ENCODE results near the gene PA2G4. TPM values are rescaled to one million over a fixed set of nuclear protein-coding genes. Genes with fewer than 3 reads are reported as not detected.
"Not testable (repeated sequence)": the region's sequence is repeated elsewhere in the genome, so short reads cannot be mapped to it uniquely, and the experiment has no call there.

The PA2G4 gene
- total RNA-seq, 1 experiment from 2014 or later, result 249 TPM

DNA sequence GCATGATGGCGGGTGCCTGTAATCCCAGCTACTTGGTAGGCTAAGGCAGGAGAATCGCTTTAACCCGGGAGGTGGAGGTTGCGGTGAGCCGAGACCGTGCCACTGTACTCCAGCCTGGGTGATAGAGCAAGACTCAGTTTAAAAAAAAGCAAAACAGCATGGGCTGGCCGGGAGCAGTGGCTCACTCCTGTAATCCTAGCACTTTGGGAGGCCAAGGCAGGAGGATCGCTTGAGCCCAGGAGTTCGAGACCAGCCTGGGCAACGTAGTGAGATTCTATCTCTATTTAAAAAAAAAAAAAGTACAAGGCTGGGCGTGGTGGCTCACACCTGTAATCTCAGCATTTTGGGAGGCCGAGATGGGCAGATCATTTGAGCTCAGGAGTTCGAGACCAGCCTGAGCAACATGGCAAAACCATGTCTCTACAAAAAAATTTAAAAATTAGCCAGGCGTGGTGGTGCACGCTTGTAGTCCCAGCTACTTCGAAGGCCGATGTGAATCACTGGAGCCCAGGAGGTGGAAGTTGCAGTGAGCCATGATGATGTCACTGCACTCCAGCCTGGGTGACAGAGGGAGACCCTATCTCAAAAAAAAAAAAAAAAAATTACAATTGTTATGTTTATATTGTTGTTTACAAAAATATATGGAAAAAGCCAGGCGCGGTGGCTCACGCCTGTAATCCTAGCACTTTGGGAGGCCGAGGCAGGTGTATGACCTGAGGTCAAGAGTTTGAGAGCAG lies 52.3 kb downstream of the PA2G4 start:
- Histone ChIP-seq H3K36me3 (peaks cover 38% of the 10 kb centered on the region), H3K4me1 (replicated peaks) (peaks cover 41% of the 10 kb centered on the region)
- not testable (repeated sequence) for H3K4me3 ChIP-seq; H3K27me3 ChIP-seq (replicated peaks); H3K27ac ChIP-seq; H3K9me3 ChIP-seq (replicated peaks); DNase-seq (ENCODE audit: low read depth in 1 of 2, low spot score in 2 of 2)

GRCh38 chr12:56157201-56158028 lies 53.1 kb downstream of the PA2G4 start:
- Histone ChIP-seq H3K36me3 (peaks cover 45% of the 10 kb centered on the region), H3K27ac (peak overlapping the region; percentile 58), H3K4me3 (peak overlapping the region; percentile 71), H3K9me3 (replicated peaks) (no peaks in the 10 kb centered on the region; the same call in 1 of the 2 replicates), H3K4me1 (replicated peaks) (peaks cover 36% of the 10 kb centered on the region), H3K27me3 (replicated peaks) (no peaks in the 10 kb centered on the region)
- DNase-seq (ENCODE audit: low read depth in 1 of 2, low spot score in 2 of 2), result peak; percentile 88 to 90

GRCh38 chr12:56158029-56158925 lies 53.9 kb downstream of the PA2G4 start, which contains the start of gene MYL6:
Gene MYL6, plus strand, starts transcription at chr12:56158359. Its CDS starts 43 bp downstream, at chr12:56158402.
- peak; percentile 86 to 98 for DNase-seq (ENCODE audit: low read depth in 1 of 2, low spot score in 2 of 2)
- Histone ChIP-seq H3K4me3 (peak within 1 kb of the TSS; percentile 71), H3K4me1 (replicated peaks) (peaks cover 30% of the 10 kb centered on the region), H3K27me3 (replicated peaks) (no peaks in the 10 kb centered on the region), H3K27ac (peak within 1 kb of the TSS; percentile 84), H3K9me3 (replicated peaks) (no peaks in the 10 kb centered on the region; the same call in 1 of the 2 replicates), H3K36me3 (peaks cover 53% of the 10 kb centered on the region)

- H3K4me3 ChIP-seq, result peak overlapping the region; percentile 71
- peaks cover 60% of the 10 kb centered on the region for H3K36me3 ChIP-seq
- no peaks in the 10 kb centered on the region for H3K27me3 ChIP-seq (replicated peaks)
- H3K9me3 ChIP-seq (replicated peaks), result no peaks in the 10 kb centered on the region; the same call in 1 of the 2 replicates
- peak overlapping the region; percentile 84 for H3K27ac ChIP-seq
- DNase-seq (ENCODE audit: low read depth in 1 of 2, low spot score in 2 of 2), result peak; percentile 50 to 73
- peaks cover 28% of the 10 kb centered on the region for H3K4me1 ChIP-seq (replicated peaks)
Observed at GRCh38 chr12:56158926-56159461, 54.6 kb downstream of the PA2G4 start.

DNA sequence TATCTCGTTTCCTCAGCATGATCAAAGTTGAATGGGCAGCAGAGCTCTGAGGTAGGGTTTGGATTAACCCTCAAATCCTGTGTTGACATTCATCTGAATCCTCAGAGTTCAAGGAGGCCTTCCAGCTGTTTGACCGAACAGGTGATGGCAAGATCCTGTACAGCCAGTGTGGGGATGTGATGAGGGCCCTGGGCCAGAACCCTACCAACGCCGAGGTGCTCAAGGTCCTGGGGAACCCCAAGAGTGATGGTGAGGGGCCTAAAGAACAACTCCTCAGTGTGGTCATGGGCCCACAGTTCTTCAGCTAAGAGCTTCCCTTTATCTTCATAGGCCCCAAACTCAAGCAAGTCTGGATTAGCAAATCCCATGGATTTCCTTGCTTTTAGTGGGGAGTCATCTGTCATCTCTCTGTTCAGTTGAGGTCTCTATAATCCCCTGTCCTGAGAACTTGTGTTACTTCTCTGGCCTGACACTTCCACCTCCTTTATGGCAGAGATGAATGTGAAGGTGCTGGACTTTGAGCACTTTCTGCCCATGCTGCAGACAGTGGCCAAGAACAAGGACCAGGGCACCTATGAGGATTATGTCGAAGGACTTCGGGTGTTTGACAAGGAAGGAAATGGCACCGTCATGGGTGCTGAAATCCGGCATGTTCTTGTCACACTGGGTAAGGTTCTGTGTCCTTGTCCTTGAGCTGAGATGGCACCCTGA lies 55.3 kb downstream of the PA2G4 start:
- peak overlapping the region; percentile 71 for H3K4me3 ChIP-seq
- peaks cover 67% of the 10 kb centered on the region for H3K36me3 ChIP-seq
- H3K27ac ChIP-seq, result peak overlapping the region; percentile 84
- no peaks in the 10 kb centered on the region; the same call in 1 of the 2 replicates for H3K9me3 ChIP-seq (replicated peaks)
- no peak for DNase-seq (ENCODE audit: low read depth in 1 of 2, low spot score in 2 of 2)
- peaks cover 28% of the 10 kb centered on the region for H3K4me1 ChIP-seq (replicated peaks)
- H3K27me3 ChIP-seq (replicated peaks), result no peaks in the 10 kb centered on the region

GRCh38 chr12:56160193-56160763 lies 55.9 kb downstream of the PA2G4 start:
- Histone ChIP-seq H3K4me1 (replicated peaks) (peaks cover 28% of the 10 kb centered on the region), H3K27ac (peak overlapping the region; percentile 23), H3K4me3 (peak overlapping the region; percentile 71), H3K9me3 (replicated peaks) (no peaks in the 10 kb centered on the region; the same call in 1 of the 2 replicates), H3K36me3 (peaks cover 73% of the 10 kb centered on the region), H3K27me3 (replicated peaks) (no peaks in the 10 kb centered on the region)
- DNase-seq (ENCODE audit: low read depth in 1 of 2, low spot score in 2 of 2), result peak in 1 of 2 experiments; percentile 58

DNA sequence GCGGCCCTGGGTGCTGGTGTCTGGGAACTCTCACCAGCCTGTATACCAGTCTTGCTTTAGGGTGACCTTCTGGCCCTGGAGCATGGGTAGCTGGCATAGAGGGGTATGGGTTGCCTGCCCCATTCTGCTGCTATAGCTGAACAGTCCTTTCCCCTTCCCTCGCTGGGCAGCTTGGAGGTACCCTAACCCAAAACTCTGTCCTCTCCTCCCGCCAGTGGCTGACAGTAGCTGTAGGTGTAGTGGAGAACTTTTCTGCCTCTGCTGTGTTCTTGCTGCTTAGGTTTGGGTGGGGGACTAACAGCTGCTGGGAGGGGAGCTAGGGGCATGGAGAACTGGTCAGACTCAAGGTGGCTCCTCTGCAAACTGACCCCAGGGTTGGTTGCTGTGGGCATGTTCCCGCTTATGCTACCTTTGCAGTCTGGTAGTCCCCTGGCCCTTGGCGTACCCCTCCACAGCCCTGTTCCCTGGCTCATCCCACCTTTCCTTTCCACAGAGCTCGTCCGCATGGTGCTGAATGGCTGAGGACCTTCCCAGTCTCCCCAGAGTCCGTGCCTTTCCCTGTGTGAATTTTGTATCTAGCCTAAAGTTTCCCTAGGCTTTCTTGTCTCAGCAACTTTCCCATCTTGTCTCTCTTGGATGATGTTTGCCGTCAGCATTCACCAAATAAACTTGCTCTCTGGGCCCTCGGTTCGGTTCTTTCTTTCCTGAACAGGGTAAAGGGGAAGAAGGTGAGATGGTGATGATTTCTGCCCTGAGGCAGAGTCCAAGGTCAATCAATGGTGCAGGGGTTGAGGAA lies 56.7 kb downstream of the PA2G4 start:
- Histone ChIP-seq H3K36me3 (peaks cover 81% of the 10 kb centered on the region), H3K4me1 (replicated peaks) (peaks cover 28% of the 10 kb centered on the region)

GRCh38 chr12:56161690-56162351 lies 57.5 kb downstream of the PA2G4 start:
- no peaks in the 10 kb centered on the region; the same call in 1 of the 2 replicates for H3K9me3 ChIP-seq (replicated peaks)
- H3K27me3 ChIP-seq (replicated peaks), result no peaks in the 10 kb centered on the region

More for the DNA sequence above, 56.7 kb downstream of the PA2G4 start:
- DNase-seq (ENCODE audit: low read depth in 1 of 2, low spot score in 2 of 2), result no peak
- peak overlapping the region; percentile 71 for H3K4me3 ChIP-seq
- H3K27ac ChIP-seq, result peak overlapping the region; percentile 23; the same call in 1 of the 2 replicates
- H3K27me3 ChIP-seq (replicated peaks), result no peaks in the 10 kb centered on the region
- H3K9me3 ChIP-seq (replicated peaks), result no peaks in the 10 kb centered on the region; the same call in 1 of the 2 replicates

DNA sequence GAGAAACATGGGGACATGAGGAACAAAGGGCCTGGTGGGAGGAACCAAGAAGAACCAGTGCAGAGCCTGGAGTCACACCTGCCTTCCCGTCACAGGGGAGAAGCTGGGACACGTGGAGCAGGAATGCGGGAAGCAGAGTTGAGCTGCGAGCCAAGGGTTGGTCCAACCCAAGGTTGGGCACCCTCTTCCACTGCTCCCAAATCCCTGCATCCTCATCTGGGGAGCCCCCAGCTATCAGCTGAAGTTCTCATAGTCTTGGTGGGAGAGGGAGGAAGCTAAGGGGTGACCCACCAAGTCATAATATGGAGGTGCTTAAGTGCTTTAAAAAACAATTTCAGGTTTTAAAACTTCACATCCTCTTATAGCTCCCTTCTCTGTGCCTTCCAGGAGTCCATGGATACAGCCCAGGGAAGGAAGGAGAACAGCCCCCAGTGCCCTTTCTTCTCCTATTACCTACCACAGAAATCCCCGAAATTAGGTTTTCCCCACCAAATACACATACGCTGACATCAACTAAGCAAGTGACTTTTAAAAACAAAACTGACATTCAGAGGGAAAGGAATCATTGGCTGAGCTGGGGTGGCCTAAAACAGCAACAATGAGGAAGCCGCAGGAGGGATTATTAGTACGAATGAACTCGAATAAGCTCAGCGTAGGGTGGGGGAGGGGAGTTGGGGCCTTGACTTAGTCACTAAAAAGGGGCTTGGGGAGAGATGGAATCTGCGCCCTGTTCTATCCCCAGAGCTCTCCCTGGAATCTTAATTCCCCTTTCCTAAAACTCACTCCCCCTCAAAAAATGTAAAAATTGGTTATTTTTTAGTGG lies 58.3 kb downstream of the PA2G4 start:
- no peaks in the 10 kb centered on the region; the same call in 1 of the 2 replicates for H3K9me3 ChIP-seq (replicated peaks)
- H3K36me3 ChIP-seq, result peaks cover 94% of the 10 kb centered on the region
- no peak for DNase-seq (ENCODE audit: low read depth in 1 of 2, low spot score in 2 of 2)
- peaks cover 18% of the 10 kb centered on the region for H3K4me1 ChIP-seq (replicated peaks)
- no peak overlapping the region for H3K27ac ChIP-seq
- no peak overlapping the region for H3K4me3 ChIP-seq
- H3K27me3 ChIP-seq (replicated peaks), result no peaks in the 10 kb centered on the region

More at GRCh38 chr12:56161690-56162351, 57.5 kb downstream of the PA2G4 start:
- no peak overlapping the region for H3K4me3 ChIP-seq
- H3K27ac ChIP-seq, result no peak overlapping the region
- H3K36me3 ChIP-seq, result peaks cover 89% of the 10 kb centered on the region
- no peak for DNase-seq (ENCODE audit: low read depth in 1 of 2, low spot score in 2 of 2)
- H3K4me1 ChIP-seq (replicated peaks), result peaks cover 26% of the 10 kb centered on the region
